ENCODE measurements around the gene ANK3.

The ANK3 gene

GRCh38 chr10:60343254-60343653, 46.4 kb downstream of the ANK3 start:
- DNase-seq: no peak
- no peak for TF ChIP-seq CTCF (IDR thresholded peaks at IDR 0.05; ENCODE audit: low read depth, low read length)
- Histone ChIP-seq H3K27ac (no peak overlapping the region), H3K27me3 (ENCODE audit: insufficient read depth, low read depth, severe bottlenecking) (no peaks in the 10 kb centered on the region), H3K36me3 (no peaks in the 10 kb centered on the region), H3K9me3 (ENCODE audit: severe bottlenecking) (no peaks in the 10 kb centered on the region), H3K4me3 (ENCODE audit: low read depth, low read length) (no peak overlapping the region)

- Histone ChIP-seq H3K4me3 (ENCODE audit: low read depth, low read length) (no peak overlapping the region), H3K27me3 (ENCODE audit: insufficient read depth, low read depth, severe bottlenecking) (no peaks in the 10 kb centered on the region), H3K36me3 (no peaks in the 10 kb centered on the region), H3K9me3 (ENCODE audit: severe bottlenecking) (no peaks in the 10 kb centered on the region), H3K27ac (no peak overlapping the region)
- no peak for DNase-seq
- TF ChIP-seq CTCF (IDR thresholded peaks at IDR 0.05; ENCODE audit: low read depth, low read length): no peak
These were observed 47.7 kb downstream of the ANK3 start for GRCh38 chr10:60341969-60342368.

GRCh38 chr10:60340973-60341372, 48.7 kb downstream of the ANK3 start:
- Histone ChIP-seq H3K27ac (no peak overlapping the region), H3K27me3 (ENCODE audit: insufficient read depth, low read depth, severe bottlenecking) (no peaks in the 10 kb centered on the region), H3K36me3 (no peaks in the 10 kb centered on the region), H3K9me3 (ENCODE audit: severe bottlenecking) (no peaks in the 10 kb centered on the region), H3K4me3 (ENCODE audit: low read depth, low read length) (no peak overlapping the region)
- no peak for DNase-seq
- TF ChIP-seq CTCF (IDR thresholded peaks at IDR 0.05; ENCODE audit: low read depth, low read length): no peak

GRCh38 chr10:60339757-60340156, 49.9 kb downstream of the ANK3 start:
- Histone ChIP-seq H3K27ac (no peak overlapping the region), H3K4me3 (ENCODE audit: low read depth, low read length) (no peak overlapping the region), H3K27me3 (ENCODE audit: insufficient read depth, low read depth, severe bottlenecking) (no peaks in the 10 kb centered on the region), H3K9me3 (ENCODE audit: severe bottlenecking) (no peaks in the 10 kb centered on the region), H3K36me3 (no peaks in the 10 kb centered on the region)
- no peak for DNase-seq
- TF ChIP-seq CTCF (IDR thresholded peaks at IDR 0.05; ENCODE audit: low read depth, low read length): no peak

GRCh38 chr10:60338786-60339185, 50.9 kb downstream of the ANK3 start:
- H3K27ac ChIP-seq: no peak overlapping the region
- H3K4me3 ChIP-seq (ENCODE audit: low read depth, low read length): no peak overlapping the region

More at GRCh38 chr10:60338786-60339185, 50.9 kb downstream of the ANK3 start:
- no peak for TF ChIP-seq CTCF (IDR thresholded peaks at IDR 0.05; ENCODE audit: low read depth, low read length)
- no peak for DNase-seq
- H3K27me3 ChIP-seq (ENCODE audit: insufficient read depth, low read depth, severe bottlenecking): no peaks in the 10 kb centered on the region
- no peaks in the 10 kb centered on the region for H3K36me3 ChIP-seq
- H3K9me3 ChIP-seq (ENCODE audit: severe bottlenecking): no peaks in the 10 kb centered on the region

All from WERI-Rb-1 (cell line).